Measurements from ENCODE around the gene SP1. TPM values are rescaled to one million over a fixed set of nuclear protein-coding genes. Genes with fewer than 3 reads are reported as not detected.

The SP1 gene
- total RNA-seq, 1 donor from 2014 or later = 50.6 TPM

DNA sequence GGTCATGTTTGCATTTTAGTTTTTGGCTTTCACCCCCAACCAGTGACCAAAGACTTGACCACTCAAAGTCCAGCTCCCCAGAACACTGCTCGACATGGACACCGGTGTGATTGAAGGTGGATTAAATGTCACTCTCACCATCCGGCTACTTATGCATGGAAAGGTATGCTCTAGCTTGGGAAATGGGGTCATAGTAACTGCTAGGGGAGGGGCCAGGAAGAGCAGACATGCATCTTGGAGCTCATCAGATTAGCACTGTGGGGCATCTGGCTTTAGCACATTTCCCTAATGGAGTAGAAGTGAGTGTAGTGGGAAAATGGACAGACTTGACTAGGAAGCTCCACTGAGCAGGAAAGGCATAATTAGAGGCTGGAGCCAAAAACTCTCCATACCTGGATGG lies 74.7 kb downstream of the SP1 start:
- H3K27me3 Mint-ChIP-seq (ENCODE audit: low read depth, unreplicated experiment) = no peaks in the 10 kb centered on the region
- peak overlapping the region; percentile 98 for H3K4me3 Mint-ChIP-seq (ENCODE audit: unreplicated experiment)
- H2AFZ ChIP-seq (ENCODE audit: low read depth, low read length) = no peak overlapping the region
- TF ChIP-seq, protein P1, sequence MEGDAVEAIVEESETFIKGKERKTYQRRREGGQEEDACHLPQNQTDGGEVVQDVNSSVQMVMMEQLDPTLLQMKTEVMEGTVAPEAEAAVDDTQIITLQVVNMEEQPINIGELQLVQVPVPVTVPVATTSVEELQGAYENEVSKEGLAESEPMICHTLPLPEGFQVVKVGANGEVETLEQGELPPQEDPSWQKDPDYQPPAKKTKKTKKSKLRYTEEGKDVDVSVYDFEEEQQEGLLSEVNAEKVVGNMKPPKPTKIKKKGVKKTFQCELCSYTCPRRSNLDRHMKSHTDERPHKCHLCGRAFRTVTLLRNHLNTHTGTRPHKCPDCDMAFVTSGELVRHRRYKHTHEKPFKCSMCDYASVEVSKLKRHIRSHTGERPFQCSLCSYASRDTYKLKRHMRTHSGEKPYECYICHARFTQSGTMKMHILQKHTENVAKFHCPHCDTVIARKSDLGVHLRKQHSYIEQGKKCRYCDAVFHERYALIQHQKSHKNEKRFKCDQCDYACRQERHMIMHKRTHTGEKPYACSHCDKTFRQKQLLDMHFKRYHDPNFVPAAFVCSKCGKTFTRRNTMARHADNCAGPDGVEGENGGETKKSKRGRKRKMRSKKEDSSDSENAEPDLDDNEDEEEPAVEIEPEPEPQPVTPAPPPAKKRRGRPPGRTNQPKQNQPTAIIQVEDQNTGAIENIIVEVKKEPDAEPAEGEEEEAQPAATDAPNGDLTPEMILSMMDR (IDR thresholded peaks at IDR 0.05; ENCODE audit: insufficient read depth, low read depth, low read length) = no peak
- TF ChIP-seq EZH2 (IDR thresholded peaks at IDR 0.05; ENCODE audit: insufficient read depth, low read length) = no peak
- peaks cover 57% of the 10 kb centered on the region for H3K36me3 ChIP-seq (ENCODE audit: insufficient read depth, low read length)
- peak overlapping the region; percentile 100 for H3K4me3 ChIP-seq (ENCODE audit: insufficient read depth, low read depth, low read length)
- H3K9ac ChIP-seq (ENCODE audit: low read length) = peak overlapping the region; percentile 99
- H3K27ac ChIP-seq (ENCODE audit: low read depth, low read length) = no peak overlapping the region
- no peak for DNase-seq (ENCODE audit: low read depth)
- H3K4me1 ChIP-seq (ENCODE audit: insufficient read depth, low read length) = peaks cover 10% of the 10 kb centered on the region
- FAIRE-seq = no peak
- peaks cover 12% of the 10 kb centered on the region for H3K36me3 Mint-ChIP-seq (ENCODE audit: low read depth, unreplicated experiment)
- peaks cover 9% of the 10 kb centered on the region for H3K4me1 Mint-ChIP-seq (ENCODE audit: low read depth, unreplicated experiment)
- peak overlapping the region; percentile 96 for H3K4me2 ChIP-seq (ENCODE audit: low read length)
- H3K79me2 ChIP-seq (ENCODE audit: insufficient read depth, low read length) = peaks cover 76% of the 10 kb centered on the region
- peaks cover 71% of the 10 kb centered on the region for H4K20me1 ChIP-seq (ENCODE audit: insufficient read depth, low read length)
- H3K27me3 ChIP-seq (ENCODE audit: insufficient read depth, low read length) = no peaks in the 10 kb centered on the region
- H3K9me3 Mint-ChIP-seq (ENCODE audit: unreplicated experiment) = no peaks in the 10 kb centered on the region
- no peak overlapping the region for H3K27ac Mint-ChIP-seq (ENCODE audit: unreplicated experiment)
- H3K9me3 ChIP-seq (ENCODE audit: insufficient read depth, low read depth, low read length) = no peaks in the 10 kb centered on the region

DNA sequence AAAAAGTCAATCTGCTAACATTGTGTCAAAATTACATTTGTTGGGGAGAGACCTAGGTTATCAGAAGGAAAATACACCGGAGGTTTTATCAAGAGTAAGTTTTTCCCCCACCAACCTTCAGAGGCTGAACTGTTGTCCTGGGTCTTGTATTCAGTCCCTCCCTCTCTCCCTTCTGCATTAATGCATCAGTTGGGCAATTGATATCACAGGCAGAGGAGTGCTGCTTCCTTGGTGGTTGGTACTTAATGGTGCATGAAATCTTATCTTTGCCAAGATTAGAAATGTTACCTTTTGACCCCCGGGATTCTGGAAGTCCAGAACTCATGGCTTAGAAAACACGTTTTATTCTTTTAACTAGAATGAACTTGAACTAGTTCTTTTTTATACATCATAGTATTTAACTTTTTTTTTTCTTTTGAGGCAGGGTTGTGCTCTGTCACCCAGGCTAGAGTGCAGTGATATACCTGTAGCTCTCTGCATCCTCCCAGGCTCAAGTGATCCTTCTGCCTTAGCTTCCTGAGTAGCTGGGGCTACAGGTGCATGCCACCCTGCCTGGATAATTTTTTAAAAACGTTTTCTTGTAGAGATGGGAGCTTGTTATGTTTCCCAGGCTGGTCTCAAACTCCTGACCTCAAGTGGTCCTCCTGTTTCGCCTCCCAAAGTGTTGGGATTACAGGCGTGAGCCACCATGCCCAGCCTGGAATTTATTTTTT lies 76.8 kb downstream of the SP1 start:
- no peak overlapping the region for H3K9ac ChIP-seq (ENCODE audit: low read length)
- no peak for TF ChIP-seq EZH2 (IDR thresholded peaks at IDR 0.05; ENCODE audit: insufficient read depth, low read length)
- TF ChIP-seq, protein P1 (IDR thresholded peaks at IDR 0.05; ENCODE audit: insufficient read depth, low read depth, low read length) = no peak
- Mint-ChIP-seq H3K36me3 (ENCODE audit: low read depth, unreplicated experiment) (peaks cover 25% of the 10 kb centered on the region), H3K27ac (ENCODE audit: unreplicated experiment) (no peak overlapping the region), H3K4me3 (ENCODE audit: unreplicated experiment) (no peak overlapping the region), H3K27me3 (ENCODE audit: low read depth, unreplicated experiment) (no peaks in the 10 kb centered on the region), H3K9me3 (ENCODE audit: unreplicated experiment) (no peaks in the 10 kb centered on the region), H3K4me1 (ENCODE audit: low read depth, unreplicated experiment) (peaks cover 24% of the 10 kb centered on the region)
- DNase-seq (ENCODE audit: low read depth) = no peak
- H2AFZ ChIP-seq (ENCODE audit: low read depth, low read length) = no peak overlapping the region
- H3K4me2 ChIP-seq (ENCODE audit: low read length) = no peak overlapping the region
- FAIRE-seq = no peak
- H3K79me2 ChIP-seq (ENCODE audit: insufficient read depth, low read length) = peaks cover 97% of the 10 kb centered on the region
- H4K20me1 ChIP-seq (ENCODE audit: insufficient read depth, low read length) = peaks cover 92% of the 10 kb centered on the region
- no peaks in the 10 kb centered on the region for H3K27me3 ChIP-seq (ENCODE audit: insufficient read depth, low read length)
- no peaks in the 10 kb centered on the region for H3K9me3 ChIP-seq (ENCODE audit: insufficient read depth, low read depth, low read length)
- H3K4me3 ChIP-seq (ENCODE audit: insufficient read depth, low read depth, low read length) = no peak overlapping the region
- peaks cover 78% of the 10 kb centered on the region for H3K36me3 ChIP-seq (ENCODE audit: insufficient read depth, low read length)
- H3K27ac ChIP-seq (ENCODE audit: low read depth, low read length) = no peak overlapping the region
- peaks cover 10% of the 10 kb centered on the region for H3K4me1 ChIP-seq (ENCODE audit: insufficient read depth, low read length)

DNA sequence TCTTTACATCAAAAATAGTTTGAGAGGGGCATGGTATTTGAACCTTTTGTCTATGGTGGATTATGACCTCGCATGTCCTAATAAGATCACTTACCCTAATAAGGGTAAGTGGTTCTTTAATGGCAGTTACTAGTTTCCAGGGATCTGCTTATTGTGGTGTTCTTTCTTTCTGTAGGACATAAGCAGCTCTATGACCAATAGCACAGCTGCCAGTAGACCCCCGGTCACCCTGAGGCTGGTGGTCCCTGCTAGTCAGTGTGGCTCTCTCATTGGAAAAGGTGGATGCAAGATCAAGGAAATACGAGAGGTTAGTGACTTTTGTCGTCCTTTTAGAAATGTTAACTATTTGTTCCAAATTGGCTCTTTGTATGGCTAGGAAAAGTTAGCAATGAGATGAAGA lies 79.1 kb downstream of the SP1 start:
- H3K27ac ChIP-seq (ENCODE audit: low read depth, low read length) = no peak overlapping the region
- Mint-ChIP-seq H3K27me3 (ENCODE audit: low read depth, unreplicated experiment) (no peaks in the 10 kb centered on the region), H3K36me3 (ENCODE audit: low read depth, unreplicated experiment) (peaks cover 33% of the 10 kb centered on the region), H3K9me3 (ENCODE audit: unreplicated experiment) (no peaks in the 10 kb centered on the region), H3K4me1 (ENCODE audit: low read depth, unreplicated experiment) (peaks cover 37% of the 10 kb centered on the region), H3K4me3 (ENCODE audit: unreplicated experiment) (peak overlapping the region; percentile 16), H3K27ac (ENCODE audit: unreplicated experiment) (no peak overlapping the region)
- no peaks in the 10 kb centered on the region for H3K27me3 ChIP-seq (ENCODE audit: insufficient read depth, low read length)
- DNase-seq (ENCODE audit: low read depth) (no peak), FAIRE-seq (no peak)
- peaks cover 7% of the 10 kb centered on the region for H3K4me1 ChIP-seq (ENCODE audit: insufficient read depth, low read length)
- H3K36me3 ChIP-seq (ENCODE audit: insufficient read depth, low read length) = peaks cover 95% of the 10 kb centered on the region
- H3K4me3 ChIP-seq (ENCODE audit: insufficient read depth, low read depth, low read length) = no peak overlapping the region
- H3K9ac ChIP-seq (ENCODE audit: low read length) = no peak overlapping the region
- H3K79me2 ChIP-seq (ENCODE audit: insufficient read depth, low read length) = peaks cover 100% of the 10 kb centered on the region
- peaks cover 100% of the 10 kb centered on the region for H4K20me1 ChIP-seq (ENCODE audit: insufficient read depth, low read length)
- TF ChIP-seq, protein P1 (IDR thresholded peaks at IDR 0.05; ENCODE audit: insufficient read depth, low read depth, low read length) = no peak
- no peak for TF ChIP-seq EZH2 (IDR thresholded peaks at IDR 0.05; ENCODE audit: insufficient read depth, low read length)
- H3K4me2 ChIP-seq (ENCODE audit: low read length) = no peak overlapping the region
- H2AFZ ChIP-seq (ENCODE audit: low read depth, low read length) = no peak overlapping the region
- H3K9me3 ChIP-seq (ENCODE audit: insufficient read depth, low read depth, low read length) = no peaks in the 10 kb centered on the region
